B cell (primary cell): ENCODE results near the gene APOF. TPM values are rescaled to one million over a fixed set of nuclear protein-coding genes. Genes with fewer than 3 reads are reported as not detected.
"Not testable (repeated sequence)": the region's sequence is repeated elsewhere in the genome, so short reads cannot be mapped to it uniquely, and the experiment has no call there.

ENCODE experiments used
- ATAC-seq: fragments of 200-7000 bp; cut with Tn5 transposase; one replicate; pipeline ENCODE4 v1.10.0; 2021; ENCODE audit warnings: low read depth, mild to moderate bottlenecking, moderate number of reproducible peaks, moderate library complexity
- CTCF ChIA-PET: fragments of 350-600 bp; sonication (Branson Sonifier 250); formaldehyde crosslinking; loops from one replicate; lab custom pipeline; 2021; ENCODE audit warnings: antibody characterized with exemption, inconsistent platforms; lab: Charles Lee
- POLR2A ChIA-PET: fragments of 350-600 bp; sonication (Branson Sonifier 250); formaldehyde crosslinking; loops from one replicate; lab custom pipeline; 2021; ENCODE audit warnings: antibody characterized with exemption; lab: Charles Lee
- DNase-seq: peaks from one replicate; pipeline ENCODE4 v3.0.0; 2013
- H2AFZ ChIP-seq: 2 replicates; pipeline ENCODE4 v1.6.1; 2012; ENCODE audit warnings: mild to moderate bottlenecking, low read depth, low read length; ENCODE audit not compliant: insufficient read depth, poor library complexity, severe bottlenecking
- H3K27ac ChIP-seq, 2 donors: 1 replicate in 1 of 2; 2 replicates in 1 of 2; pipeline ENCODE4 v1.5.1; 2012 to 2013; ENCODE audit warnings: low read length in 2 of 2, mild to moderate bottlenecking in 2 of 2, moderate library complexity in 1 of 2
- H3K27me3 ChIP-seq, 4 experiments: fragments of 200-600 bp in 1 of 4; sonication (generic) in 1 of 4; replicated peaks in 1 of 4; 1 replicate in 2 of 4; 2 replicates in 2 of 4; pipeline versions ENCODE4 v1.6.1 to v1.7.0; 2013 to 2016; ENCODE audit warnings: low read length in 3 of 4, mild to moderate bottlenecking in 2 of 4, mixed read lengths in 1 of 4, moderate library complexity in 1 of 4; ENCODE audit not compliant: insufficient read depth in 4 of 4, control insufficient read depth in 3 of 4; ENCODE audit errors: control extremely low read depth in 1 of 4
- H3K36me3 ChIP-seq, 2 experiments: replicated peaks in 1 of 2; 1 replicate in 1 of 2; 2 replicates in 1 of 2; pipeline versions ENCODE4 v1.6.1 to v1.7.1; 2013; ENCODE audit warnings: low read length in 1 of 2; ENCODE audit not compliant: insufficient read depth in 2 of 2, control insufficient read depth in 1 of 2; ENCODE audit errors: control extremely low read depth in 1 of 2, extremely low read depth in 1 of 2
- H3K4me1 ChIP-seq, 2 donors: fragments of 200-600 bp in 1 of 2; sonication (generic) in 1 of 2; 1 replicate in 1 of 2; 2 replicates in 1 of 2; pipeline versions ENCODE4 v1.5.1 to v1.6.1; 2013 to 2017; ENCODE audit warnings: low read length in 2 of 2; ENCODE audit not compliant: control insufficient read depth in 2 of 2, insufficient read depth in 2 of 2
- H3K4me2 ChIP-seq: replicated peaks from 2 replicates; pipeline ENCODE3; 2012; ENCODE audit warnings: mild to moderate bottlenecking, low read depth, low read length; ENCODE audit not compliant: poor library complexity, severe bottlenecking
- H3K4me3 ChIP-seq, 5 experiments: fragments of 200-600 bp in 1 of 5; sonication (generic) in 1 of 5; 1 replicate in 3 of 5; 2 replicates in 2 of 5; pipeline versions ENCODE4 v1.5.1 to v1.7.0; 2011 to 2016; ENCODE audit warnings: low read length in 4 of 5, mild to moderate bottlenecking in 4 of 5, low read depth in 2 of 5, control low read depth in 1 of 5, moderate library complexity in 1 of 5; ENCODE audit not compliant: insufficient read depth in 1 of 5; ENCODE audit errors: control extremely low read depth in 1 of 5, extremely low read depth in 1 of 5
- H3K79me2 ChIP-seq: fragments of 200-600 bp; sonication (generic); one replicate; pipeline ENCODE4 v1.6.0; 2016; ENCODE audit warnings: low read length; ENCODE audit not compliant: control insufficient read depth, insufficient read depth
- H3K9ac ChIP-seq: fragments of 200-600 bp; sonication (generic); 2 replicates; pipeline ENCODE4 v1.6.1; 2017; ENCODE audit warnings: mild to moderate bottlenecking, low read length, moderate library complexity
- H3K9me3 ChIP-seq, 3 donors: one replicate each; pipeline versions ENCODE4 v1.6.1 to v1.7.1; 2013; ENCODE audit warnings: low read length in 2 of 3; ENCODE audit not compliant: control insufficient read depth in 2 of 3, insufficient read depth in 1 of 3; ENCODE audit errors: control extremely low read depth in 1 of 3
- H4K20me1 ChIP-seq: 2 replicates; pipeline ENCODE4 v1.6.0; 2012; ENCODE audit warnings: mild to moderate bottlenecking, low read length; ENCODE audit not compliant: insufficient read depth, control insufficient read depth, poor library complexity, severe bottlenecking
- H3K27ac Mint-ChIP-seq: one replicate; pipeline ENCODE4 v1.8.0; 2021; ENCODE audit warnings: mixed read lengths
- H3K27me3 Mint-ChIP-seq: one replicate; pipeline ENCODE4 v1.8.0; 2021; ENCODE audit warnings: mixed read lengths
- H3K4me1 Mint-ChIP-seq: one replicate; pipeline ENCODE4 v1.8.0; 2021; ENCODE audit warnings: mixed read lengths
- H3K4me3 Mint-ChIP-seq: one replicate; pipeline ENCODE4 v1.8.0; 2021; ENCODE audit warnings: mixed read lengths
- H3K9me3 Mint-ChIP-seq: one replicate; pipeline ENCODE4 v1.8.0; 2022; ENCODE audit warnings: mixed read lengths; ENCODE audit not compliant: insufficient read depth
- EZH2 ChIP-seq: IDR thresholded peaks from 2 replicates; pipeline ENCODE4 v1.6.1; 2012; ENCODE audit warnings: borderline replicate concordance, low read depth, mild to moderate bottlenecking, moderate library complexity, low read length; ENCODE audit not compliant: insufficient read depth, poor library complexity, severe bottlenecking
- WGBS: methylation state at CpG from one replicate; pipeline ENCODE4 v1.1.5; 2013; ENCODE audit warnings: missing lambda C conversion rate; ENCODE audit not compliant: insufficient coverage; 5-methylcytosine and 5-hydroxymethylcytosine counted together
- intact Hi-C: fragments of 100-400 bp; cut with micrococcal nuclease; formaldehyde crosslinking; loops from one replicate; pipeline ENCODE4 v1.10.0; 2022
- polyA plus RNA-seq: library from polyadenylated mRNA; depleted of rRNA; stranded (reverse); fragments of >200 nt; gene quantifications from 2 replicates; pipeline ENCODE4 v1.2.3, GENCODE V29; 2012
- total RNA-seq, 2 donors: library from RNA; stranded (reverse); fragments of 120-200 nt in 1 of 2; gene quantifications; 1 replicate in 1 of 2; 2 replicates in 1 of 2; pipeline versions ENCODE4 v1.2.3 to v1.2.4, GENCODE V29; 2013 to 2022
- TF ChIP-seq, protein P1 (sequence below): fragments of 200-600 bp; IDR thresholded peaks from one replicate; pipeline ENCODE4 v1.8.0; 2022; ENCODE audit warnings: antibody characterized with exemption, mild to moderate bottlenecking

The APOF gene
- total and polyA plus RNA-seq, 2 donors (not counting 1 experiment from before 2014, with no cell fraction given) = not detected

DNA sequence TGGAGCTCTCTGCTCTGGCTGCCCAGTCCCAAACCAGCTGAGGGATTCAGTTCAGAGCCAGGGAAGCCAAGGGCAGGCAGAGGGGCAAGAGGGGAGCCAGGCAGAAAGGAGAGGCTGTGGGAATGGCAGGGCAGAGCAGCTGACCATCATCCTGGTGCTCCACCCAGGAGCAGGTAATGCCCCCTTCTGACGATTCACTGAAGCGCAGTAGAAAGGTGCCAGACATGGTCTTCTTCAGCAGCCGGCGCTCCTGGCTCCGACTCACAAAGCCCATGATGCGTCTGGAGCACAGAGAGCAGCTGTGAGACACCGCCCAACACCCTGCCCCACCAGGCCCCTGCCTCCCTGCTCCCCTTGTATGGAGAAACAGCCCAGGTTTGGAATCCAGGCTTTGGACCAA lies 16.0 kb downstream of the APOF start:
- H3K4me1 ChIP-seq = no peaks in the 10 kb centered on the region
- no peak overlapping the region for H3K9ac ChIP-seq
- TF ChIP-seq, protein P1, sequence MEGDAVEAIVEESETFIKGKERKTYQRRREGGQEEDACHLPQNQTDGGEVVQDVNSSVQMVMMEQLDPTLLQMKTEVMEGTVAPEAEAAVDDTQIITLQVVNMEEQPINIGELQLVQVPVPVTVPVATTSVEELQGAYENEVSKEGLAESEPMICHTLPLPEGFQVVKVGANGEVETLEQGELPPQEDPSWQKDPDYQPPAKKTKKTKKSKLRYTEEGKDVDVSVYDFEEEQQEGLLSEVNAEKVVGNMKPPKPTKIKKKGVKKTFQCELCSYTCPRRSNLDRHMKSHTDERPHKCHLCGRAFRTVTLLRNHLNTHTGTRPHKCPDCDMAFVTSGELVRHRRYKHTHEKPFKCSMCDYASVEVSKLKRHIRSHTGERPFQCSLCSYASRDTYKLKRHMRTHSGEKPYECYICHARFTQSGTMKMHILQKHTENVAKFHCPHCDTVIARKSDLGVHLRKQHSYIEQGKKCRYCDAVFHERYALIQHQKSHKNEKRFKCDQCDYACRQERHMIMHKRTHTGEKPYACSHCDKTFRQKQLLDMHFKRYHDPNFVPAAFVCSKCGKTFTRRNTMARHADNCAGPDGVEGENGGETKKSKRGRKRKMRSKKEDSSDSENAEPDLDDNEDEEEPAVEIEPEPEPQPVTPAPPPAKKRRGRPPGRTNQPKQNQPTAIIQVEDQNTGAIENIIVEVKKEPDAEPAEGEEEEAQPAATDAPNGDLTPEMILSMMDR = no peak
- TF ChIP-seq EZH2 = no peak
- H3K27ac ChIP-seq = no peak overlapping the region
- H3K27me3 ChIP-seq = no peaks in the 10 kb centered on the region
- ATAC-seq (no peak), DNase-seq (no peak)
- Mint-ChIP-seq H3K27ac (no peak overlapping the region), H3K4me1 (no peaks in the 10 kb centered on the region), H3K4me3 (no peak overlapping the region), H3K27me3 (no peaks in the 10 kb centered on the region), H3K9me3 (no peaks in the 10 kb centered on the region)
- no peak overlapping the region for H2AFZ ChIP-seq
- H3K4me3 ChIP-seq = no peak overlapping the region
- ChIA-PET POLR2A (interaction anchor here (0.6 kb wide), 1 partner anchor 29 kb away, joined by 5 read pairs; no protein-coding TSS in a partner anchor), CTCF (interaction anchor here (1.1 to 1.7 kb wide), 2 partner anchors 30 to 117 kb away, joined by 3 to 7 read pairs; partner anchors contain the start of gene CNPY2)
- no peaks in the 10 kb centered on the region for H4K20me1 ChIP-seq
- no peaks in the 10 kb centered on the region for H3K79me2 ChIP-seq
- H3K36me3 ChIP-seq = peaks cover 3 to 77% of the 10 kb centered on the region in 2 experiments
- 100% methylated on average over 7 of the region's 7 CpGs for WGBS
- intact Hi-C loops = no loop called here
- H3K4me2 ChIP-seq = no peak overlapping the region
- no peaks in the 10 kb centered on the region for H3K9me3 ChIP-seq

DNA sequence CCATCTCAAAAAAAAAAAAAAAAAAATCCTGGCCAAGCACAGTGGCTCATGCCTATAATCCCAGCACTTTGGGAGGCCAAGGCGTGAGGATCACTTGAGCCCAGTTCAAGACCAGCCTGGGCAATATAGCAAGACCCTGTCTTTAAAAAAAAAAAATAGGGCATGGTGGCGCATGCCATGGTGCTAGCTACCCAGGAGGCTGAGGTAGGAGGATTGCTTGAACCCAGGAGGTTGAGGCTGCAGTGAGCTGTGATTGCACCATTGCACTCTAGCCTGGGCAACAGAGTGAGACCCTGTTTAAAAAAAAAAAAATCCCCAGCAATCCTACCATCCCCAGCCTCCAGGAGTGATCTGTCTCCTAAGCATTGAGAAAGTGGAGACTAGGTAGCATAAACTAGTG lies 20.4 kb downstream of the APOF start:
- H3K9me3 Mint-ChIP-seq, H3K9ac ChIP-seq, H3K27ac ChIP-seq, ATAC-seq, H3K4me2 ChIP-seq, H3K9me3 ChIP-seq, H3K4me3 ChIP-seq, H3K27ac Mint-ChIP-seq, intact Hi-C loops, H4K20me1 ChIP-seq, H3K4me3 Mint-ChIP-seq, H3K27me3 Mint-ChIP-seq, H3K27me3 ChIP-seq, DNase-seq, H2AFZ ChIP-seq: not testable (repeated sequence)
- Histone ChIP-seq H3K79me2 (peaks cover 10% of the 10 kb centered on the region), H3K36me3 (peaks cover 3 to 47% of the 10 kb centered on the region in 2 experiments), H3K4me1 (peaks cover 22 to 27% of the 10 kb centered on the region in 2 donors)
- WGBS = 100% methylated on average over 2 of the region's 2 CpGs
- POLR2A ChIA-PET = interaction anchor here (0.7 to 2.1 kb wide), 3 partner anchors 9 to 123 kb away, joined by 4 to 7 read pairs (median 7); partner anchors contain the start of genes PAN2 and STAT2
- CTCF ChIA-PET = interaction anchor here (1.1 to 2.4 kb wide), 3 partner anchors 17 to 122 kb away, joined by 4 to 10 read pairs (median 6); partner anchors contain the start of genes CNPY2 and STAT2
- peaks cover 28% of the 10 kb centered on the region for H3K4me1 Mint-ChIP-seq
